ENCODE data around the gene GTPBP1. TPM values are rescaled to one million over a fixed set of nuclear protein-coding genes. Genes with fewer than 3 reads are reported as not detected.
A peak's percentile ranks its signal among the peaks of the same experiment; 100 is the strongest.

The GTPBP1 gene
- total and polyA plus RNA-seq, 2 of the 13 experiments (the other 11 are each of a cell fraction or from before 2014, with no cell fraction given) = 22.3 to 27.0 TPM

DNA sequence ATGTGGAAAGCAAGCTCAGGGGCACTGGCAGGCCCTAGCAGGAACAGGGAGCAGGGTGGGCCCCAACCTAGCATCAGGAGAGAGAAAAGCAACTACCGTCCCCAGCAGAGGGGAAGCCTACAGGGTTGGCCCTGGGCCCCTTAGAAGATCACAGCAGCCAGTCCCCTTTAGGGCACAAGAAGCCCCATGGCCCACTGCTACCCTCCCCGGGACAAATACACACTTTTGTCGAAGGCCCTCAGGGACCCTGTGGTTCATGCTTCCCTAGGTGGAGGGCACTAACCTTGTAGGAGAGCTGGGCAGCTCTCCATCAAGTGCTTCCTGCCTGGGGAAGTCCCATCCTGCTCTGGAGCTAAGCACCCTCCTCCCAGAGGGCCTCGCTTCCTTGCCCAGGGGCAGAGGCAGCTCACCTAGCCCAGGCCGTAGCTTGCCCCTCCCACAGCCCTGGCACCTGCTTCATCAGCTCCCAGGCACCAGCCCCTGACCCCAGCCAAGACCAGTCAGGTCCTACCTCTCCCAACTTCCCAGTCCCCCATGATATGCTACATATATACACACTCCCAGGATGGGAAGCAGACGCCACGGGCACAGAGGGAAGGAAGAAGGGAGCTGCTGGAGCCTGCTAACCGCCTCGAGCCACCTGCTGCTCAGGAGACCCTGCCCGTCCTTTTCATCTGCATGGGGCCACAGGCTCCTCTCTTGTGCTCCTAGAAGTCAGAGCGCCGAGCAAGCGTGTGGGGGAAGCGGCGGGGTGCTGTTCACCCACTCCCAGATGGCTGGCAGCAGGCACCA lies 29.9 kb downstream of the GTPBP1 start (continued):
- TF ChIP-seq TFAP4 (IDR thresholded peaks at IDR 0.05; ENCODE audit: borderline replicate concordance, low read depth) (no peak), AGO2 (optimal IDR thresholded peaks at IDR 0.05; ENCODE audit: low read depth, low read length) (peak; percentile 79), TMF1 (CRISPR knock-in tag; IDR thresholded peaks at IDR 0.05; ENCODE audit: low read depth) (no peak), POLR2A (IDR thresholded peaks at IDR 0.05; ENCODE audit: insufficient read depth in 1 of 2, low read depth in 2 of 2, low read length in 2 of 2) (peak; percentile 13 to 29; a peak in 3 of 4 replicates), TBX3 (IDR thresholded peaks at IDR 0.05; ENCODE audit: borderline replicate concordance) (no peak), ZNF75D (CRISPR knock-in tag; IDR thresholded peaks at IDR 0.05; ENCODE audit: borderline replicate concordance) (no peak), SSRP1 (CRISPR knock-in tag; IDR thresholded peaks at IDR 0.05) (0 out of 2 replicates have a peak, but pooled peaks have one; percentile 30), KLF12 (CRISPR knock-in tag; IDR thresholded peaks at IDR 0.05; ENCODE audit: borderline replicate concordance) (no peak), MYNN (CRISPR knock-in tag; IDR thresholded peaks at IDR 0.05; ENCODE audit: low read depth) (no peak), ZNF687 (CRISPR knock-in tag; IDR thresholded peaks at IDR 0.05) (peak; percentile 23; the same call in 1 of the 2 replicates), POLR2G (IDR thresholded peaks at IDR 0.05; ENCODE audit: low read depth, low read length) (peak; percentile 37; the same call in 1 of the 2 replicates), JARID2 (CRISPR knock-in tag; IDR thresholded peaks at IDR 0.05; ENCODE audit: insufficient replicate concordance) (no peak), RBM22 (optimal IDR thresholded peaks at IDR 0.05; ENCODE audit: low read length) (peak; percentile 92), PAX8 (CRISPR knock-in tag; IDR thresholded peaks at IDR 0.05; ENCODE audit: borderline replicate concordance) (no peak), ZNF512B (CRISPR knock-in tag; IDR thresholded peaks at IDR 0.05; ENCODE audit: borderline replicate concordance) (no peak)
- TF ChIP-seq, protein P1, sequence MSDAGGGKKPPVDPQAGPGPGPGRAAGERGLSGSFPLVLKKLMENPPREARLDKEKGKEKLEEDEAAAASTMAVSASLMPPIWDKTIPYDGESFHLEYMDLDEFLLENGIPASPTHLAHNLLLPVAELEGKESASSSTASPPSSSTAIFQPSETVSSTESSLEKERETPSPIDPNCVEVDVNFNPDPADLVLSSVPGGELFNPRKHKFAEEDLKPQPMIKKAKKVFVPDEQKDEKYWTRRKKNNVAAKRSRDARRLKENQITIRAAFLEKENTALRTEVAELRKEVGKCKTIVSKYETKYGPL (CRISPR knock-in tag; IDR thresholded peaks at IDR 0.05) = no peak
- TF ChIP-seq, protein P2, sequence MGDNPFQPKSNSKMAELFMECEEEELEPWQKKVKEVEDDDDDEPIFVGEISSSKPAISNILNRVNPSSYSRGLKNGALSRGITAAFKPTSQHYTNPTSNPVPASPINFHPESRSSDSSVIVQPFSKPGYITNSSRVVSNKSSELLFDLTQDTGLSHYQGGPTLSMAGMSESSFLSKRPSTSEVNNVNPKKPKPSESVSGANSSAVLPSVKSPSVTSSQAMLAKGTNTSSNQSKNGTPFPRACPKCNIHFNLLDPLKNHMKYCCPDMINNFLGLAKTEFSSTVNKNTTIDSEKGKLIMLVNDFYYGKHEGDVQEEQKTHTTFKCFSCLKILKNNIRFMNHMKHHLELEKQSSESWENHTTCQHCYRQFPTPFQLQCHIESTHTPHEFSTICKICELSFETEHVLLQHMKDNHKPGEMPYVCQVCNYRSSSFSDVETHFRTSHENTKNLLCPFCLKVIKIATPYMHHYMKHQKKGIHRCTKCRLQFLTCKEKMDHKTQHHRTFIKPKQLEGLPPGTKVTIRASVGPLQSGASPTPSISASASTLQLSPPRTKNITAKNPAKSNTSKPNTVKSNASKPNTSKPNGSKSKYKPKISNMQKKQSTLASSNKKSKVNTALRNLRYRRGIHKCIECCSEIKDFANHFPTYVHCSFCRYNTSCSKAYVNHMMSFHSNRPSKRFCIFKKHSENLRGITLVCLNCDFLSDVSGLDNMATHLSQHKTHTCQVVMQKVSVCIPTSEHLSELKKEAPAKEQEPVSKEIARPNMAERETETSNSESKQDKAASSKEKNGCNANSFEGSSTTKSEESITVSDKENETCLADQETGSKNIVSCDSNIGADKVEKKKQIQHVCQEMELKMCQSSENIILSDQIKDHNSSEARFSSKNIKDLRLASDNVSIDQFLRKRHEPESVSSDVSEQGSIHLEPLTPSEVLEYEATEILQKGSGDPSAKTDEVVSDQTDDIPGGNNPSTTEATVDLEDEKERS (CRISPR knock-in tag; IDR thresholded peaks at IDR 0.05) = no peak
